WERI-Rb-1 (cell line): ENCODE data around the gene TAF3.

Experiments used
- DNase-seq: peaks from one replicate; pipeline ENCODE4 v3.0.0-alpha.2; 2020
- H3K27ac ChIP-seq: fragments of 250-450 bp; sonication (Bioruptor Pico); 2 replicates; pipeline ENCODE4 v1.5.1; 2020; ENCODE audit warnings: mild to moderate bottlenecking, moderate library complexity
- H3K27me3 ChIP-seq: fragments of 250-450 bp; sonication (Bioruptor Pico); 2 replicates; pipeline ENCODE4 v1.5.1; 2021; ENCODE audit warnings: mild to moderate bottlenecking, low read depth, moderate library complexity; ENCODE audit not compliant: insufficient read depth, severe bottlenecking
- H3K36me3 ChIP-seq: fragments of 250-450 bp; sonication (Bioruptor Pico); 2 replicates; pipeline ENCODE4 v1.5.1; 2020; ENCODE audit warnings: mild to moderate bottlenecking, moderate library complexity
- H3K4me3 ChIP-seq: 2 replicates; pipeline ENCODE4 v1.5.1; 2011; ENCODE audit warnings: low read depth, mild to moderate bottlenecking, control low read depth, low read length
- H3K9me3 ChIP-seq: fragments of 250-450 bp; sonication (Bioruptor Pico); 2 replicates; pipeline ENCODE4 v1.5.1; 2021; ENCODE audit warnings: mild to moderate bottlenecking, moderate library complexity; ENCODE audit not compliant: severe bottlenecking
- TF ChIP-seq, protein P1 (sequence below): IDR thresholded peaks from 2 replicates; pipeline ENCODE4 v1.5.1; 2011; ENCODE audit warnings: low read depth, mild to moderate bottlenecking, control low read depth, inconsistent platforms, low read length

TAF3 gene

GRCh38 chr10:7889947-7890542, 71.7 kb downstream of the TAF3 start:
- Histone ChIP-seq H3K4me3 (no peak overlapping the region), H3K27ac (no peak overlapping the region), H3K9me3 (no peaks in the 10 kb centered on the region), H3K36me3 (no peaks in the 10 kb centered on the region), H3K27me3 (no peaks in the 10 kb centered on the region)
- DNase-seq: no peak
- TF ChIP-seq, protein P1, sequence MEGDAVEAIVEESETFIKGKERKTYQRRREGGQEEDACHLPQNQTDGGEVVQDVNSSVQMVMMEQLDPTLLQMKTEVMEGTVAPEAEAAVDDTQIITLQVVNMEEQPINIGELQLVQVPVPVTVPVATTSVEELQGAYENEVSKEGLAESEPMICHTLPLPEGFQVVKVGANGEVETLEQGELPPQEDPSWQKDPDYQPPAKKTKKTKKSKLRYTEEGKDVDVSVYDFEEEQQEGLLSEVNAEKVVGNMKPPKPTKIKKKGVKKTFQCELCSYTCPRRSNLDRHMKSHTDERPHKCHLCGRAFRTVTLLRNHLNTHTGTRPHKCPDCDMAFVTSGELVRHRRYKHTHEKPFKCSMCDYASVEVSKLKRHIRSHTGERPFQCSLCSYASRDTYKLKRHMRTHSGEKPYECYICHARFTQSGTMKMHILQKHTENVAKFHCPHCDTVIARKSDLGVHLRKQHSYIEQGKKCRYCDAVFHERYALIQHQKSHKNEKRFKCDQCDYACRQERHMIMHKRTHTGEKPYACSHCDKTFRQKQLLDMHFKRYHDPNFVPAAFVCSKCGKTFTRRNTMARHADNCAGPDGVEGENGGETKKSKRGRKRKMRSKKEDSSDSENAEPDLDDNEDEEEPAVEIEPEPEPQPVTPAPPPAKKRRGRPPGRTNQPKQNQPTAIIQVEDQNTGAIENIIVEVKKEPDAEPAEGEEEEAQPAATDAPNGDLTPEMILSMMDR: no peak

DNA sequence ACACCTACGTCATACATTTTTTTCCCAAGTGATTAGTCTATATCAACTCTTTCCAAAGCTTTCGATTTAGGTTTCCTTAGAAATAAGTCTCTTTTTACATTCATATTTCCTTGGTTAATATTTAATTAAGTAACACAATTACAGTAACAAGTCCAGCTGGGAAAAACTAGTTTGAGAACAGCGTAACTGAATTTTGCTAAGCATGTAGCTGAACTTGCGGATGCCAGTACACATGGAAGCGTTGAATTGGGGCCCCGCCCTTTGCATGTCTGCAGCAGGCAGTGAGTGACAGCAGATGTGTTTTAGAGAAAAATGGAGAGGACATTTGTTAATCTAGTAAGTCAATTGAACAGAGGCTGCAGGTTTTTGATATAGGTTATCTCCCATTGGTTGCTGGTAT, 72.5 kb downstream of the TAF3 start:
- no peak for DNase-seq
- Histone ChIP-seq H3K36me3 (no peaks in the 10 kb centered on the region), H3K27me3 (no peaks in the 10 kb centered on the region), H3K9me3 (no peaks in the 10 kb centered on the region), H3K27ac (no peak overlapping the region), H3K4me3 (no peak overlapping the region)
- TF ChIP-seq, protein P1: no peak

GRCh38 chr10:7891634-7892033, 73.3 kb downstream of the TAF3 start:
- TF ChIP-seq, protein P1: no peak
- H3K27me3 ChIP-seq: no peaks in the 10 kb centered on the region
- no peak overlapping the region for H3K27ac ChIP-seq
- no peaks in the 10 kb centered on the region for H3K36me3 ChIP-seq
- H3K9me3 ChIP-seq: no peaks in the 10 kb centered on the region
- H3K4me3 ChIP-seq: no peak overlapping the region
- no peak for DNase-seq

- Histone ChIP-seq H3K9me3 (no peaks in the 10 kb centered on the region), H3K27ac (no peak overlapping the region), H3K36me3 (no peaks in the 10 kb centered on the region), H3K4me3 (no peak overlapping the region), H3K27me3 (no peaks in the 10 kb centered on the region)
- TF ChIP-seq, protein P1: no peak
- no peak for DNase-seq
These were observed 73.8 kb downstream of the TAF3 start for GRCh38 chr10:7892146-7892545.

DNA sequence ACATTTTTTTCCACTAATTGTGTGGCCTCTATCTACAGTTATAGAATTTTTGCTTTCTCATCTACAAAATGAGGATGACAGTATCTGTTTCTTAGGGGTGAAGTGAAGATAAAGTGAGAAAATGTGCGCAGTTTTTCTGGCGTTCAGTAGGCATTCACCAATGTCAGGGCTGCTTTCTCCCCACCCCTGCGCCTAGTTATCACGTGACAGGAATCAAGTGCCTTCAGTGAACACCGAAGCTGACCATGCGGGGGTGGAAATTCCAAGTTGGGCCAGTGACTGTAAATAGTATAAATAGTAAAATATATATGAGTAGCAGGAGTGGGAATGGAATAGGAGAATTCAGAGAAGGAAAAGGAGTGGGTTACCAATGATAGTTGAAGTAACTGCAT, 77.4 kb downstream of the TAF3 start:
- Histone ChIP-seq H3K27me3 (no peaks in the 10 kb centered on the region), H3K9me3 (no peaks in the 10 kb centered on the region), H3K36me3 (no peaks in the 10 kb centered on the region), H3K4me3 (no peak overlapping the region), H3K27ac (no peak overlapping the region)
- TF ChIP-seq, protein P1: no peak
- DNase-seq: no peak

- TF ChIP-seq, protein P1: no peak
- no peaks in the 10 kb centered on the region for H3K36me3 ChIP-seq
- H3K27me3 ChIP-seq: no peaks in the 10 kb centered on the region
- H3K9me3 ChIP-seq: no peaks in the 10 kb centered on the region
- no peak overlapping the region for H3K4me3 ChIP-seq
- DNase-seq: no peak
- no peak overlapping the region for H3K27ac ChIP-seq
These were observed 78.0 kb downstream of the TAF3 start for GRCh38 chr10:7896297-7896696.
